ENCODE data around the gene DCN. TPM values are rescaled to one million over a fixed set of nuclear protein-coding genes. Genes with fewer than 3 reads are reported as not detected.

The DCN gene
- total and polyA plus RNA-seq, 2 donors (not counting 3 experiments of a cell fraction or from before 2014, with no cell fraction given) = 0.42 to 0.43 TPM

DNA sequence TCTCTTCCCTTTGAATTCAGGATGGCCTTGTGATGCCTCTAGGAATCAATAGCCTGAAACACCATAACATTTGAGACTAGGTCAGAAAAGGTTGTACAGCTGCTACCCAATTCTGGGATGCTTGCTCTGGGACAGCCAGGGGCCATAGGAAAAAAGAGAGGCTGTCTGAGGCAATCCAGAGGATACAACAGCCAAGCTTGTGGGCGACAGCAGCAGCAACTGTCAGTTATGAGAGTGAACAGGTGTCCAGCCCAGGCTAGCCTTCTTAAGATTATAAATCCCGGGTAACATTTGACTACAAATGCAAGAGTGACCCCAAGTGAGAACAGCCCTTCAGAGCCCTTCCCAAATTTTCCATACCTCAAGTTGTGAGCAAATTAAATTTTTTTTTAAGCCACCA, 11.1 kb downstream of the DCN start:
- H2AFZ ChIP-seq (ENCODE audit: low read depth, low read length) = no peak overlapping the region
- no peak for TF ChIP-seq JUN (IDR thresholded peaks at IDR 0.05; ENCODE audit: borderline replicate concordance, insufficient read depth, insufficient read length, low read depth)
- no peak for TF ChIP-seq GATA2 (IDR thresholded peaks at IDR 0.05; ENCODE audit: insufficient read depth, insufficient read length, low read depth, low read length)
- no peak for TF ChIP-seq MYC (IDR thresholded peaks at IDR 0.05; ENCODE audit: low read depth, low read length)
- TF ChIP-seq, protein P1, sequence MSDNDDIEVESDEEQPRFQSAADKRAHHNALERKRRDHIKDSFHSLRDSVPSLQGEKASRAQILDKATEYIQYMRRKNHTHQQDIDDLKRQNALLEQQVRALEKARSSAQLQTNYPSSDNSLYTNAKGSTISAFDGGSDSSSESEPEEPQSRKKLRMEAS (IDR thresholded peaks at IDR 0.05; ENCODE audit: insufficient read depth, insufficient read length) = no peak
- no peak for TF ChIP-seq POLR2AphosphoS5 (IDR thresholded peaks at IDR 0.05; ENCODE audit: insufficient read depth, low read depth, low read length)
- TF ChIP-seq, protein P2, sequence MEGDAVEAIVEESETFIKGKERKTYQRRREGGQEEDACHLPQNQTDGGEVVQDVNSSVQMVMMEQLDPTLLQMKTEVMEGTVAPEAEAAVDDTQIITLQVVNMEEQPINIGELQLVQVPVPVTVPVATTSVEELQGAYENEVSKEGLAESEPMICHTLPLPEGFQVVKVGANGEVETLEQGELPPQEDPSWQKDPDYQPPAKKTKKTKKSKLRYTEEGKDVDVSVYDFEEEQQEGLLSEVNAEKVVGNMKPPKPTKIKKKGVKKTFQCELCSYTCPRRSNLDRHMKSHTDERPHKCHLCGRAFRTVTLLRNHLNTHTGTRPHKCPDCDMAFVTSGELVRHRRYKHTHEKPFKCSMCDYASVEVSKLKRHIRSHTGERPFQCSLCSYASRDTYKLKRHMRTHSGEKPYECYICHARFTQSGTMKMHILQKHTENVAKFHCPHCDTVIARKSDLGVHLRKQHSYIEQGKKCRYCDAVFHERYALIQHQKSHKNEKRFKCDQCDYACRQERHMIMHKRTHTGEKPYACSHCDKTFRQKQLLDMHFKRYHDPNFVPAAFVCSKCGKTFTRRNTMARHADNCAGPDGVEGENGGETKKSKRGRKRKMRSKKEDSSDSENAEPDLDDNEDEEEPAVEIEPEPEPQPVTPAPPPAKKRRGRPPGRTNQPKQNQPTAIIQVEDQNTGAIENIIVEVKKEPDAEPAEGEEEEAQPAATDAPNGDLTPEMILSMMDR (IDR thresholded peaks at IDR 0.05; ENCODE audit: extremely low read depth in 1 of 2, insufficient read depth in 1 of 2, low read depth in 1 of 2, low read length in 2 of 2) = no peak
- TF ChIP-seq POLR2A (IDR thresholded peaks at IDR 0.05; ENCODE audit: low read depth, low read length) = no peak
- no peak for TF ChIP-seq EZH2 (IDR thresholded peaks at IDR 0.05; ENCODE audit: borderline replicate concordance, low read depth, low read length, severe bottlenecking)
- TF ChIP-seq FOS (IDR thresholded peaks at IDR 0.05; ENCODE audit: borderline replicate concordance, insufficient read depth, low read length) = no peak
- no peaks in the 10 kb centered on the region for H3K9me3 ChIP-seq (replicated peaks; ENCODE audit: control insufficient read depth, insufficient read depth, low read length)
- intact Hi-C loops (cut with micrococcal nuclease) (no loop called here), dilution Hi-C loops (cut with MboI; ENCODE audit: extremely low pct_ligation_motif_present, low sequenced_read_pairs) (no loop called here)
- H3K9ac ChIP-seq (replicated peaks; ENCODE audit: extremely low read depth, insufficient read depth, low read length) = no peak overlapping the region
- no peak overlapping the region for H3K4me3 ChIP-seq (replicated peaks in 1 of 3; ENCODE audit: insufficient read depth in 1 of 3, low read depth in 1 of 3, low read length in 3 of 3)
- H3K27me3 ChIP-seq (ENCODE audit: control insufficient read depth in 2 of 2, insufficient read depth in 2 of 2, low read length in 2 of 2) = no peaks in the 10 kb centered on the region
- H3K4me1 ChIP-seq (ENCODE audit: control insufficient read depth, extremely low read depth, insufficient read depth, low read length) = no peaks in the 10 kb centered on the region
- ChIA-PET POLR2A (no interaction called here), CTCF (interaction anchor here (0.9 kb wide), 1 partner anchor 155 kb away, joined by 3 read pairs; no protein-coding TSS in a partner anchor)
- no peaks in the 10 kb centered on the region for H3K79me2 ChIP-seq (ENCODE audit: control insufficient read depth, insufficient read depth, low read length)
- no peaks in the 10 kb centered on the region for H4K20me1 ChIP-seq (replicated peaks; ENCODE audit: control insufficient read depth, extremely low read depth, insufficient read depth, low read length)
- DNase-seq (ENCODE audit: low read depth, low spot score) = no peak
- BruUV-seq (replicated peaks) = no TSS peak
- no peaks in the 10 kb centered on the region for H3K36me3 ChIP-seq (ENCODE audit: control insufficient read depth in 2 of 2, extremely low read depth in 1 of 2, insufficient read depth in 2 of 2, low read length in 2 of 2)
- H3K9me1 ChIP-seq (replicated peaks; ENCODE audit: control insufficient read depth, extremely low read depth, insufficient read depth, low read length) = no peaks in the 10 kb centered on the region
- FAIRE-seq = no peak
- no peak overlapping the region for H3K27ac ChIP-seq (ENCODE audit: insufficient read depth, low read depth, low read length)
- H3K4me2 ChIP-seq (ENCODE audit: insufficient read depth, low read length) = no peak overlapping the region
